ENCODE measurements around the gene CFAP100.

CFAP100 gene

DNA sequence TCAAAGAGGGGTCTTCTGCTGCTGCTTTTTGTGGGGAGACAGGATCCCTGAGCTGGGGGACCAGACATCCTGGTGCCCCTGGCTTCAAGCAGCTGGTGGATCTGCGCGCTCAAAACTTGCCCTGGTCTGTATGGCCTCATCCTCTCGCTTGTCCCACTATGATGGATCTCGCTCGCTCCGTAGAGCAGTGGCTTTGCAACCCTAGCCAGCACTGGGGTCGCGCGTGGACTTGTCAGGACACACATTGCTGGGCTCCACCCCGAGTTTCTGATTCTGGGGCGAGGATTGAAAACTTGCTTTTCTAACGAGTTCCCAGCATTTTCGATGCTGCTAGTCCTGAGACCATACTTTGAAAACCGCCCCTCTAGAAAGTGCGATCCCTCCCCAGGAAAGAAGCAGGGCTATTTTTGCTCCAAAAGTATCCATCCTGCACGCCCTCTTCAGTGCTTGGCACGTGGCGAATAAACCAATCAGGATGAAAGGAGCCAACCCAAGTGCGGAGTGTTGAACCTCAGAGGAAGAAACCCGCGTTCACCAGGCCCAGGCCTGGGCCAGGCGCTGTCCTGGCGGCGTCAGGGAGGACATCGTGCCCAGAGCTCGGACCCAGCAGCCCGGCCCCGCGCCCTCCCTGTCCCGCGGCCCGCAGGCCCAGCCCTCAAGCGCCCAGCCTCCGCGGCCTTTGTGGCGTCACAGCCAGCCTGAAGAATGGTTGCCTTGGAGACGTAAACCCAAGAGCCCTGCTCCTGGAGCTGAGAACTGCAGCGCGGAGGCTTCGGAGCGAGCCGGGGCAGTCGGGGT is at the start of gene CFAP100:
Gene CFAP100, plus strand, starts transcription at position 731 of the 798 bp plus-strand sequence. CDS start 1,092 bp downstream, outside the sequence.
- no peak for DNase-seq

DNA sequence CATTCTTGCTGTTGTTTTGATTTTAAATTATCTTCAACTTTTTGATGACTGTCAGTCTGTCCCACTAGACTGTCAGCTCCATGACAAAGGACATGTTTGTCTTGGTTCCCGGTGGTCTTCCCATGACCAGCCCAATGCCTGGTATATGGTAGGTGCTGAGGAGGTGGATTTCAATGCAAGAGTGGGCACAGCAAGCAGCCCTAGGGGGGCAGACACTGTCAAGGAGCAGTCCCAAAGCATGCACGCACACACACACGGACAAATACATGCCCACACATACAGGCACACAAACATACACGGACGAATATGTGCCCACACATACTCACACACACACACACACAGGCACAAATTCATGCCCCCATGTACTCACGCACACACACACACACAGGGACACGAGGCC is 49.5 kb upstream of the CFAP100 start:
- no peak for DNase-seq

DNA sequence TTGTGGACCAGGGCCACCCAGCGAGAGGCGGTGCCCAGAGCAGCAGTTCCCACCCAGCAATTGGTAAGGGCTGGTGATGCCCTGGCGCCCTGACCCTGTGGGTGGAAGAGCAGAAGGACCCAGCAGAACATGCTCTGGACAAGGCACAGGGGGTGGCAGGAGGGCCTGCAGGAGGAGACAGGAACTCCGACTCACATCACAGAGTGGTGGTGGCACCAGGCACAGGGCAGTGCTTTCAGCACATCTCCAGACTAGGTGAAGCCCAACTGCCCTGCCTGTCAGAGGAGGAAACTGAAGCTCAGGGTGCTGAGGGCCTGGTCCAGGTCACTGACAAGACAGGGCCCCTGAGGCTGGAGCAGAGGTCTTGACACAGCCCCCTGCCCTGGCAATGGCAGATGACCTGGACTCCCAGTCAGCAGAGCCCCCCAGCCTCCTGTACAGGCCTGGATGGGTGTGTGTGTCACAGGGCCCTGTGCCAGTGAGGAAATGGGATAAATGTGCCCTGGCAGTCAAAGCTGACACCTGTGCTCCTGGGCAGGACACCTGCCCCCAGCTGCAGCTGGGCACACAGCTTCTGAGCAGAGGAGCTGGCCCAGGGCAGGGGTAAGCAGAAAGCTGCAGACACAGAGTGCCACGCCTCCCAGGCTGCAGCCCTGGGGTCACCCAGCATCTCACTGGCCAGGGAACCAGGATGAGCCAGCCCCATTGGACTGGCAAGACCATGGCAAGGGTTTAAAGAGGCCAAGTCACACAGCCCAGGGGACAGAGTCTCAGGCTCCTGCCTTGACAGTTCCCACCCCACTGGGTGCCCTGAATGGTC is 48.9 kb upstream of the CFAP100 start:
- no peak for DNase-seq

DNA sequence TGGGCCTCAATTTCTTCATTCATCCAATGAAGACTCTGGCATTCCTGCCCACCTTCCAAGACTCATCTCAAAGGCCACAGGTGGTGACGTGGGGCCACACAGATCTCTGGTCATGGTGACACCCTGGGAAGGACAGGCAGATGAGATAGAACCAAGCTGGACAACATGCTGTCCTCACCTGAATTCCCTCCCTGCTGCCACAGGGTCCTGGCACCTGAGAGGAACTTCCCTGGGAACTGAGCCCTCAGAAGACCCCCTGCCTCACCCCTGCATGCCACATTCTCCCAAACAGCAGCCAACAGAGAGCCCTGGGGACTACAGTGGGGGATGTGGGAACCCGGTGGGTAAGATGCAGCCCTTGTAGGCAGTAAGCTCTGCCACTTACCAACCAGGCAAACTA is 48.2 kb upstream of the CFAP100 start:
- no peak for DNase-seq

DNA sequence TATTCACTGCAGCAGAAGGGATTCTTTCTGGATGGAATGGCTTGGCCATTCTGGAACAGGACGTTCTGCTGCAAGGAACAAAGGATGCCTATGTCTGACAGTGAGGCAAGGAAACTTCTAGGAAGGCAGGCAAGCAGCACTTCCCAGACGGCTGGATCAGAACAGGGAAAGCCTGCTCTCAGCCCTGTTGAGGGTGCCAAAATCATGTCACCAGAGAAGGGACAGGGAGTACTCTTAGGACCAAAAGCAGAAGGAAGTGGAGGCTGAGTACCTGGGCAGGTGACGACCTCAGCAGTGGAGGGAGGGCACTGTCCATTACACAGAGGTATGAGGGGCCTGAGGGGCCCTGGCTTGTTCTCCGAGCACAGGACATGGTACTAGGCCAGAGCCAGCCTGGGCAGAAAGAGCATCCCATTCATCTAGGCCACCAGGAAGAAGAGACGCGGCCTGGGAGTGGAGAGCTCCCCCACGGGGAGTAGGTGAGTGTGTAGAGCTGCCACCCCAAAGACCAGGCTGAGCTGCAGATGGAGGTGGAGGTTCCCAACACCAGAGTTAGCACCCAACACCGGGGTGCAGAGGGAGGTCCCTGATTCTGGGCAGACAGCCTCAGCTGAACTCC is 47.1 kb upstream of the CFAP100 start:
- no peak for DNase-seq

DNA sequence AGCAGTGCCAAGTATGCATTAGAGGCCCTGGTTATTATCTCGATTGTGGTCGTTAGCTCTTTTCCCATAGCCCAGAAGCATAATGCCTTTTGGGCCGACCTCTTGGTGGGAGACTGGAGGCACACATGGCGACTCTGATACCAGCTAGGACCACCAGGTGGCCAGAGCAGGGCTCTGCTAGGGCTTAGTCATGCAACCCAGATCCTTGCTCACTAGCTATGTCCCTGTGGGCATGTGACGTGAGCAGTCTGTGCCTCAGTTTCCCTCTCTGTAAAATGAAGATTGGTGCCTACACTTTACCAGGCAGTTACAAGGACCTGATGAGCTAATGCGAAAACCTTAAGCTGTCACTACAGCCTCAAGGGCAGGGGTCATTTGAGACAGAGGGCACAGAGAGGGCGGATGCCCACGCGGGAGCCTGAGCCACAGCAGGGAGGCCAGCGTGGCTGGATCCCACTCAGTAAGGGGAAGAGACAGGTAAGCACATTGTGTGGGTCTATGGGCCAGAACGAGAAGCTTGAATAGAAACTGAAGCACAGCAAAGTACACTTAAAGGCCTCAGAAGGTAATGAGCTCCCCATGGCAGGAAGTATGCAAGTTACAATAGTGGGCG is 46.3 kb upstream of the CFAP100 start:
- no peak for DNase-seq

DNA sequence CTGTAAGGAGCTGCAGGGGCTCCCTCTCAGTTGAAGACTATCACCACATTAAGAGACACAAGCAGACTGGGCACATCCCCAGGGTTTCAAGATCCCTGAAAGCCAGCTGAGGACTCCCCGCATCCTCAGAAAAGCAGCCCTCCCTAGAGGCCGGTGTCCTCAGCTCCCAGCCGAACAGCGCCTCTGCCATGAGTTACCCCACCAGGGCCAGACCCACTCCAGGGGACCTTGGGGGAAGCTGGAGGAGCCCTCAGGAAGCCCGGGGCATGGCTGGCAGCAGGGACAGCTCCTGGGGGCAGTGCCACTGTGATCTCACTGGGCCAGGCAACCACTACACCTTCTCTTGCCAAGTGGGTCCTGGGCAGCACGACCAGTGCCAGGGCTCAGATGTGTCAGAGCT is 45.6 kb upstream of the CFAP100 start:
- no peak for DNase-seq

DNA sequence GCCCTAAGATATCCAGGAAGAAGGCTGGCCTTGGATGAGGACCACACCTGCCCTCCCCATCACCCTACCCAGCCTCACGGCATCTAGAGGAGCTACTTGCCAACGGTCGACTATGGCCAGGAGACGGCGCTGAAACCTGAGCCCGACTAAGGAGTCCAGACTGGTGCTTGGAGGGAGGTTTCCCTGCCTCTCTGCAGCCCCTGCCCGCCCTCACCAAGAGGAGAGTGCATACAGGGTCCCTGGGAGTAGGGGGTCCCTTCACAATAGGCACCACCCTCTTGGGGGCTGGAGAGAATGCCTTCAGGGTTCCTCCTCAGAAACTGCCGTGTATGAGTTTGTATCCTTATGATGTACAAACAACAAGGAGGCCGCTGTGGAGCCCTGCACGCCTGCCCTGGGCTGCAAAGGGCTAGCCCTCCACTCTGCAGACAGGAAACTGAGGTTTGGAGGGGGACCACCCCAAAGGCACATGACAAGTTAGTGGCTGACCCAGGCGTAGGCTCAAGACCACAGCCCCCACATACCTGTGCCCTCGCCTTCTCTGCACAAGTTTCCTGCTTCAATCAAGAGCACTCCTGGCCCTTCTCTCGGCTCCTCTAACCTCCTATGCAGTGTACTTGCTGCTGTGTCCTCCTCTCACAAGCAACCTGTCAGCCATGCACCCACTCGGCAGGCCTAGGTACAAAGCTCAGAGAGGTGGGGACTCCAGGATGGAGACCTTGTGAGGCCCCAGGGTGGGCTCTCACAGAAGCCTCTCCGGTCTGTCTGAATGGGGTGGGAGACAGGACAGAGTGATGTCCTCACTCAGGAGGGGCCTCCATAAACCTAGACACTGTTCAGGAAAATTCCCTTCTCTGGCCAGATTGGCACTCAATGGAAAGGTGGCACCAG is 44.9 kb upstream of the CFAP100 start:
- DNase-seq, result no peak

DNA sequence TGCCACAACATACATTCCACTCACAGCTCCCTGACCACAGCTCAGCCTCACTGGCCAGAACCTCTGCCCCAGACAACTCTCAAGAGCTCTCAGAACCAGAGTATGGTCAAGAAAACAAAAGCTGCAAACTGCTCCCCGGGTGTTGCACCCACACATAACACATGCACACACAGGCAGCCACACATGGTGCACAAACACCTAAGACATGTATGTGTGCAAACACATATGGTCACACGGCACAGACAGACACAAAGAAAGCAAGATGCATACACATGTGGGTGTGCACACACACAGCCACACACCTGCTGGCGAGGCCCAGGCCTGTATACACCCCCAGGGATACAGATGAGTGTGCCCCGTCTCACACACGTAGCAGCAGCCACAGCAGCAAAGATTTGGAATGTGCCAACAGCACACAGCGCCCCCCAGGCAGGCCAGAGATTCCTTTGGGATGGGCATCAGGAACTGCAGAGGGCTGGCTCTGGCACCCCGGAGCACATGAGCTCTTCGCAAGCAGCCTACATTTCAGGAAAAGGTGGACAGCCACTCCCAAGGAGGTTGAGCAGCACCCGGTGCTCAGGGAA is 44.1 kb upstream of the CFAP100 start:
- no peak for DNase-seq

DNA sequence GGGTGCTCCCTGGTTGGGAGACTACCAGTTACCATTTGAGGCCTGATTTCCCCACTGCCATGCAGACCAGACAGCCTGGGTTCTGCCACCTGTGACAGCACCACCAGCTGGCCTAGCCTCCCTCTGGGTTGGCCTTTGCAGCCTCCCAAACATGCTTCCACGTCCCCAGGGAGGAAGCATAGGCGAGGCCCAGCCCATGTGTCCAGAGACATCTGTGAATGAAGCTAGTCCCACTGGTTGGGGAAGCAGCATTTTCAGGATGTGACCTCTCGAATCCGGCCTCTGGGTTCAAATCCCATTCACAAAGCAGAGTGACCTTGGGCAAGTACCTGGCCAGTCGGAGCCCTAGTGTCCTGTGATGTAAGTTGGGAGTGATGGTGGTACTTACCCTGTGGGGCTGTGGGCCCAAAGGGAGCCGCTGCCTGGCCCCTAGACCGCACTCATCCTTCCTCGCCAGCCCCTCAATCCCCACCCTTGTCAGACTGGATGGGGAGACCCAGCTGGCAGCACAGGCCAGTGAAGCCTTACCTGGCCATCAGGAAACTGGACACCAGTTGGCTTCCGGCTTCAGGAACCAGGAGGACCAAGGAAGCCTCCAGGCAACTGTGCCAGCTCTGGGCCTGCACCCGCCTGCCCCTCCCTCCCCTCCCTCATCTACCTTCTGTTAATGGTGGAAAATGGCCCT is 43.5 kb upstream of the CFAP100 start:
- DNase-seq, result no peak

DNA sequence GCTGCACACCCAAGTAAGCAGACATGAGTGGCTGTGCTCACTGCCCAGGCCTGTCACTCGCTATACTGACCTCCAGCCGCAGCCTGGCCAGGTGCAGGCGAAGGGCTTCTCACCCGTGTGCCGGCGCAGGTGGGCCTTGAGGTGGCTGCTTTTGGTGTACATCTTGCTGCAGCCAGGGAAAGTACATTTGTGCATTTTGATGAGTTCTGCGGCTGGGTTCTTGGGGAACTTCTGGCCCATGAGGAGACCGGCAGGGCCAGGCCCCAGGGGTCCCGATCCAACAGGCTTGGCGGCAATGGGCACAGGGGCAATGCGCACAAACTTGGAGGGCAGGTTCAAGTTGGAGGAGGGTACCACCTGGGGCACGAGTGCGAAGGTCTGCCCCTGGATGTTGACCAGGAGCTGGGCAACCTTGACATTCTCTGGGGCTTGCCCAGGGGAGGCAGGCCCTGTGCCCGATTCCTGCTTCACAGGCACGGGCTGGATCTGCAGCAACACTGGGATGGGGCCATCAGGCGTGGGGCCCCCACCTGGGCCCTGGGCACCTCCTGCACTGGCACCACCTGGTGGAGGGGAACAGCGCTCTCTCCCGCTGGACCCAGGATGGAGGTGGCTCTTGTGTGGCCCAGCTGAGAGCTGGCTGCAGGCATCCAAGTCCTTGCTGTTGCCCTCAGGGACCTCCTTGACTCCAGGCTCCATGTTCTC is 42.8 kb upstream of the CFAP100 start:
- DNase-seq, result no peak

DNA sequence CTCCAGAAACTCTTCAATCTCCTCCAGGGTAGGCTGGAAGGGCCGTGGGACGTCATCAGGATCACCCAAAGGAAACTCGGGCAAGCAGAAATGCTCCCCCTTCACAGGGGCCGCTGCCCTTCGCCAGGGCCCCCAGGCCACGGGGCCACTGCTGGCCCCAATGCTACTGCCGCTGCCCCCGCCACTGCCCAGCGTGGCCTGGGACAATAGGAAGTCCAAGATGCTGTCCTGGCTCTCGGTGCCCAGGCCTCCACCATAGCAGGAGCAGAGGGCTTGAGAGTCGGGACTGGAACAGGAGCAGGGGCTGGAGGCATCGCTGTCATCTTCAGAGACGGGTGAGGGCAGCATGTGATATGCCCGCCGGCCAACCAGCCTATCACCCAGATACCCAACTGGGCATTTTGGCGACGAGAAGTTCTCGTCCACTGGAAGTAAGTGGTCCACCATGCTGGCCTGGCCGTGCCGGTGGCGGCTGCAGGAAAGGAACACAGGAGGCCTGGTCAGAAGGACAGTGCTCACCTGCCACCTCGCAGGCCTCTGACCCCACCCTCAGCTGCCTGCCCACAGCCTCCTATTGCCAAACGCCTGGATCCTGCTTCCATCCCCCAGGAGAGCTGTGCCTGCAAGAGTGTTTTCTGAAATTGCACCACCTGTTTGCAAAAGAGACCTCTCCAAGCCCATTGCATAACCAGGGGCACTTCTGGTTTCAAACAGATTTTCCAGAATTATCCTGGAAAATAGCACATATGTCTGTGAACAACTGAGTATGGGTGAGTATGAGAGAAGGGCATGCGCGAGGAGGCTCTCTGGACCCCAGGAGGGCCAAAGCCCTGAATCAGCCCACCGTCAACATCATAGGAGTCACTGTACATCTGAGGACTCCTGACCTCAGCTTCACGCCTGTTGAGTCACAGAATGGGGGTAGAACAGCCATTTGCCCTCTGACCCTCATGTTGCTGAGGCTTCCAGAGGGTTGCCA is 41.9 kb upstream of the CFAP100 start:
- no peak for DNase-seq

DNA sequence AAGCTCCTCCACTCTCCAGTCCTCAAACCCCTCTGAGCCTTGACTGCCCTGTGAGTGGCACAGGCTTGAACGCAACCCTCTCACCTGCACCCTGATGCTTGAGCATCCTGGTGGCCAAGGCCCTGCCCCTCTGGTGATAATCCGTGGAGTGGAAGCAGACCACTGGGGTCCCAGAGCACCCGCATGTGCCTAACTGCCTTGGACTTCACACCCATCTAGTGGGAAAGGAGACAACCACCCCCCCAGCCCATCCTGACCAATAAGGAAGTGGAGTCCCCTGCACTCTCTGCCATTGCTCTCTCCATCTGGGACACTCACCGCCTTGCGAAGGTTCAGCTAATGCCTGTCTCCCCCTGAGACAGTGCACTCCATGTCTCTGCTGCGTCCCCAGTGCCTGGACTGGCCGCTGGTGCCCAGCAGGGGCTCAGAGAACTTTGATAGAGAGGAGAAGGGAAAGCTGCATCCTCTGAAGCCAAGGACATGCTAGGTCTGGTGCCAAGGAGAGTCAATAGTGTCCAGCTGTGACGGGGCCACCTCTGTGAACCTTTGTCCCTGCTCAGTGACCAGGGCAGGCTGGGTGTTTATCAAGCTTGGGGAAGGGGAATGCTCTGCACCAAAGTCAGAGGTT is 40.9 kb upstream of the CFAP100 start:
- no peak for DNase-seq

DNA sequence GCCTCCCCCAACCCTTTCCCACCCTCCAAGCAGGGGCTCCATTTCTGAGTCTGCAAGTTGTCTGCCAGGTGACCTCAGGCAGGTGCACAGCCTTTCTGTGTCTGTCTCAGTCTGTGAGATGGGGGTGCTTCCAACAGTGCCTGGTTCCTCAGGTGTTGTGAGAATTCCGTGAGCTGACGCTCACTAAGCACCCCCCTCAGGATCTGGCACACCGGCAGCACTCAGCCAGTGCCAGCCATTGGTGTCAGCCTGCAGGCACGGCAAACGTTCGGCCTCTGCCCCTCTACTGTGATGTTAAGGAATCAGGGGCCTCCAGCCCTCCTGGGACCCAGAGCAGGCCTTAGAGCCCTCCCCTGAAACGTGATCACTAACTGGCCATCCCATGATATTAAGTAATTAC is 39.9 kb upstream of the CFAP100 start:
- no peak for DNase-seq

DNA sequence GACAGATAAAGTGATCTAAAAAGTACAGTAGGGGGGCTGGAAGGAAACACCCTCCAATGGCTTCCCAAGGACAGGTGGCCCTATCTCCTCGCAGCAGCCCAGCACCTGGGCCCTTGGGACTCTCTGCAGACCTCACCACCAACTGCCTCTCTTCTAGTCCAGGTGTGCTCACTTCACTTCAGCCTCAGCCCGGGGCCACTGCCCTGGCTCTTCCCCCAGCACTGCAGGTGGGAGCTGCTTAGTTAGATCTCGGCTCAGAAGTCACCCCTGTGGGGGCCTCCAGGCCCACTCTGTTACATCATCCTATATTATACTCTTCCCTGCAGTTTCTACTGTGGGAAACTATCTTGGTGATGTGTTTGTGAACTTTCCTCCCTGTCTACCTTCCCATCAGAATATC is 39.5 kb upstream of the CFAP100 start:
- DNase-seq, result no peak

DNA sequence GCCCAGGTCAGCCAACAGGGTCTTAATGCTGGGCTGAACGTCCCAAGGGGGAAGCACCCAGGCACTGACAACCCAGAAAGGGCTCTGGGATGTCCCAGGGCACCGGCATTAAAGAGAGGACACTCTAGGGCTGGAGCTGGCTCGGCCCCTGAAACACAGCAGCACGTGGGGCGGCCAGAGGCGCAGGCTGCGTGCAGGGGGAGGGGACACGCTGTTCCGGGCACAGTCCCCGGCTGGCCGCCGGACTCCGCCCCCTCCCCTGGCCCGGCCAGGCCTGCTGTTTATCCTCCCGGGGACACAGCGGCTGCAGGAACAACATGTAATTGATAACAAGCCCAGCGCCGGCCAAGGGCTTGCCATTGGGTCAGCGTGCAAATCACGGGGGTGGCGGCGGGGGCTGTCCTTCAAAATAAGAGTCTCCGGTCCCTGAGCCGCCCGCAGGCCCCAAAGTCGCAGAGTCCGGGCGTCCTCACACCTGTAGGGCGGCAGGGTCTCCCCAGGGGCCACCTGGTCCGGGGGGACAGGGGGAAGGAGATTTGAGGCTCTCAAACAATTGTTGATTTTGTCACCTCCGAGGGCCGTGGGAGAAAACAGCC is 38.8 kb upstream of the CFAP100 start:
- DNase-seq, result no peak

DNA sequence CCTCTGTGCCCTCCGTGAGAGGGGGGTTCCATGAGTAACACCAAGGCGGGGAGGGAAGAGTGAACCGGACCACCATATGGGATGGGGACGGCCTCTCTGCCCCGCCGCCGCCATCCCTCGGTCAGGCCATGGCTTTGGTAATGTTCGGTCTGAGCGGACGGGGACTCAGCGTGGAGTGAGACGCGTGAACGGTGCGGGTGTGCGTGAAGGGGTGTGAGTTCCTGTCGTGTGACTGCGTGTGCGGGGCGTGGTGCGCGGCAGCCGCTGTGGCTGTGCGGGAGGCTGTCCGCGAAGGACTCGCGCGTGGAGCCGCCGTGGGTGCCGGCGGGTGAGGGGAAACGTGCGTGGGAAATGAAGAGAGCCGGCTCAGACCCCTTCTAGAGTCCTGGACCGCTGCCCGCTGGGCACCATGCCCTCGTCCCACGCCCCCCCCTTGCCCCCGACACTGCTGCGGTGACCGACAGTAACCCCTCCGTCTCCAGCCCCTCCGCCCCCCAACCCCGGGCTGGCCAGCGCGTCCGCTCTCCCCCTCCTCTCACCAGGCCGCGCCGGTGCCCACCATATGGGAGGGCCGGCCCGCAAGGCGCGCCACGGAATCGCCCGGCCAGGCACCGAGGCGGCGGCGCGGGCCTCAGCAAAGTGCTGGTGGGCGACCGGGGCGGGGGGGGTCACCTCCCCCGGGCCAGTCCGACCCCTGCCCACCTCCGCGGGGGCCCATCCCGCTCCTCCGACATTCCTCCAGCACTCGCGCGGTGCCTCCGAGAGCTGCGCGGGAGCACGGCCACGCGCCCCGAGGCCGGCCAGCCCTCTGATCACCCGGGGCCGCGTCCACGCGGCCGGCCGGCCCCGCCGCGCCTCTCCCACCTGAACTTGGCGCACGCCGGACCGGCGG is 38.1 kb upstream of the CFAP100 start:
- DNase-seq, result no peak
